ENCODE data around the gene NFKB2. TPM values are rescaled to one million over a fixed set of nuclear protein-coding genes. Genes with fewer than 3 reads are reported as not detected.

The NFKB2 gene
- total RNA-seq, 1 donor from 2014 or later = 30.9 TPM

DNA sequence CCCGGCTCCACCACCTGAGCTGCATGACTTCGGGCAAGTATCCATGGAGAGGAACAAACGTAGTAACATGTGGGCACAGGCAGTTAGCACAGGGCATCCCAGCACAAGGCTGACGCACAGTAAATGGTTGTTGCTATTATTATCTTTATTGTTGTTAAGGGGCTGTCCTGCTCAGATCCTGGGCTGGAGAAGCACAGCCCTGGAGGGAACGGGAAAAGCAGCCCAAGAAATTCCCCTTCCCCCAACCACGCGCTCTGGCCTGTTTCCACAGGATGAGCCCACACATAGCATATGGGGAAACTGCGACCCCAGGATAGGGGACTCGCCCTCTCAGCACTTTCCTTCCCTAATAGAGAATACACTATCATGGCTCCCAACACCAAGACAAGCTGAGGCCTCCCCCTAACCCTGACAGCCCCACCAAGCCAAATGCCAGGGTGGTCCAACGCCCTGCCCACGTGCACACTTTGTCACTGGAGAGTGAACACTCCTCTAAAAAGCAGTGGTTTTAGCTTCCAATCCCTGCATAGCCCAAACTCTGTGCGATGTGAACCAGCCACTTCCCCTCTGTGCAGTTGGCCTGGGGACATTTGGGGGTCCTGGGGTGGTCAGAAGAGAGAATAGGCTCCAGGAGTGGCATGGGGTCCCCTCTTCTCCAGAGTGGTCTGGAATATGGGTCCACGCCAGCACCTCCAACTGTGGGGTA, 12.1 kb downstream of the NFKB2 start:
- Histone ChIP-seq H3K27me3 (ENCODE audit: low read depth) (peaks cover 49% of the 10 kb centered on the region), H3K36me3 (peaks cover 8% of the 10 kb centered on the region), H3K27ac (no peak overlapping the region), H3K4me3 (no peak overlapping the region), H3K4me1 (peaks cover 12% of the 10 kb centered on the region), H3K9me3 (no peaks in the 10 kb centered on the region)
- DNase-seq (no peak), ATAC-seq (no peak)
- TF ChIP-seq, protein P1, sequence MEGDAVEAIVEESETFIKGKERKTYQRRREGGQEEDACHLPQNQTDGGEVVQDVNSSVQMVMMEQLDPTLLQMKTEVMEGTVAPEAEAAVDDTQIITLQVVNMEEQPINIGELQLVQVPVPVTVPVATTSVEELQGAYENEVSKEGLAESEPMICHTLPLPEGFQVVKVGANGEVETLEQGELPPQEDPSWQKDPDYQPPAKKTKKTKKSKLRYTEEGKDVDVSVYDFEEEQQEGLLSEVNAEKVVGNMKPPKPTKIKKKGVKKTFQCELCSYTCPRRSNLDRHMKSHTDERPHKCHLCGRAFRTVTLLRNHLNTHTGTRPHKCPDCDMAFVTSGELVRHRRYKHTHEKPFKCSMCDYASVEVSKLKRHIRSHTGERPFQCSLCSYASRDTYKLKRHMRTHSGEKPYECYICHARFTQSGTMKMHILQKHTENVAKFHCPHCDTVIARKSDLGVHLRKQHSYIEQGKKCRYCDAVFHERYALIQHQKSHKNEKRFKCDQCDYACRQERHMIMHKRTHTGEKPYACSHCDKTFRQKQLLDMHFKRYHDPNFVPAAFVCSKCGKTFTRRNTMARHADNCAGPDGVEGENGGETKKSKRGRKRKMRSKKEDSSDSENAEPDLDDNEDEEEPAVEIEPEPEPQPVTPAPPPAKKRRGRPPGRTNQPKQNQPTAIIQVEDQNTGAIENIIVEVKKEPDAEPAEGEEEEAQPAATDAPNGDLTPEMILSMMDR (IDR thresholded peaks at IDR 0.05) = no peak
- intact Hi-C loops (cut with DNase I) = no loop called here

GRCh38 chr10:102408131-102408727, 12.7 kb downstream of the NFKB2 start:
- ATAC-seq (no peak), DNase-seq (peak; percentile 22)
- Histone ChIP-seq H3K4me1 (peaks cover 12% of the 10 kb centered on the region), H3K27ac (no peak overlapping the region), H3K27me3 (ENCODE audit: low read depth) (peaks cover 53% of the 10 kb centered on the region), H3K9me3 (no peaks in the 10 kb centered on the region), H3K36me3 (peaks cover 2% of the 10 kb centered on the region), H3K4me3 (peak overlapping the region; percentile 45)
- TF ChIP-seq, protein P1 (IDR thresholded peaks at IDR 0.05) = no peak
- intact Hi-C loops (cut with DNase I) = no loop called here

DNA sequence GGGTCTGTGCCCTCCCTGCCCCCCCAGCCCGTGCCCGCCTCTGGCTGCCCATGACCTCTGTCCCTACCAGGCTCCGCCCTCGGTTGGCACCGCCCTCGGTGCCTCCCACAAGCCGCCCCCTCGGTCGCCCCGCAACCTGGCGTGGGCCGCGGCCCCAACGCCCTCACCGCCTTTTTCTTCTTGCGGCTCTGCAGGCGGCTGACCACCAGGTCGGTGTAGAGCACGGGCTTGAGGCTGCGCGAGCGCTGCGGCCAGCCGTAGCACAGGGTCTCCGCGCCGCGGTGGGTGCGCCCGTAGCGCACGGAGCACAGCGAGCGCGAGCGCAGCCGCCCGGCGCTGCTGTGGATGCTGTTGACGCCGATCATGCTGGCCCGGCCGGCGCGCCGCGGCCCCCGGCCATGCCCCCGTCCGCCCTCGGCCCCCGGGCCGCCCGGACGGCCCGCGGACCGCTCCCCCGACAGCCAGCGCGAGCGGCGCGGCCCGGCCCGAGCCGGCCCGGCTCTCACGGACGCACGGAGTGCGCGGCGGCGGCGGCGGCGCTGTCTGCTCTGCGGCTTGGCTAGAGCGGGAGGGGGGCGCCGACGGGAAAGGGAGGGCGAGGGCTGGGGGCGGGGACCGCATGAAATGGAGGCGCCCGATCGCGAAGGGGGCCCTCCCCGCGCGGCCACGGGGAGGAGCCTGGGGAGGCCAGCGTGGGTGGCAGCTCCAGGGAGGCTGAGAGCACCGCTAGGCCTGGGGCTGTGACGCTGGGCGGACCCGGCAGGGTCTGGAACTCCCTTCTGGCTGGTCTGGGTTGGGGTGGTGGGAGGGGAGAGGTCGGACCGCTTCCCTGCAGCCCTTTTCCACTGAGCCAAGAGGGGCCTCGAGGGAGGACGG, 13.5 kb downstream of the NFKB2 start:
- Histone ChIP-seq H3K4me1 (peaks cover 12% of the 10 kb centered on the region), H3K4me3 (peak overlapping the region; percentile 45), H3K27me3 (ENCODE audit: low read depth) (peaks cover 57% of the 10 kb centered on the region), H3K9me3 (no peaks in the 10 kb centered on the region), H3K36me3 (no peaks in the 10 kb centered on the region), H3K27ac (no peak overlapping the region)
- ATAC-seq (peak; percentile 25 to 28), DNase-seq (peak; percentile 47)
- intact Hi-C loops (cut with DNase I) = no loop called here
- TF ChIP-seq, protein P1 (IDR thresholded peaks at IDR 0.05) = no peak

GRCh38 chr10:102409604-102410428, 14.3 kb downstream of the NFKB2 start:
- intact Hi-C loops (cut with DNase I) = no loop called here
- ATAC-seq = no peak
- Histone ChIP-seq H3K4me3 (peak overlapping the region; percentile 45), H3K9me3 (no peaks in the 10 kb centered on the region), H3K36me3 (no peaks in the 10 kb centered on the region), H3K4me1 (peaks cover 12% of the 10 kb centered on the region), H3K27ac (no peak overlapping the region), H3K27me3 (ENCODE audit: low read depth) (peaks cover 65% of the 10 kb centered on the region)
- TF ChIP-seq, protein P1 (IDR thresholded peaks at IDR 0.05) = no peak
- DNase-seq = no peak
